ENCODE results near the gene CMIP.
"Not testable (repeated sequence)": the region's sequence is repeated elsewhere in the genome, so short reads cannot be mapped to it uniquely, and the experiment has no call there.

Gene CMIP

DNA sequence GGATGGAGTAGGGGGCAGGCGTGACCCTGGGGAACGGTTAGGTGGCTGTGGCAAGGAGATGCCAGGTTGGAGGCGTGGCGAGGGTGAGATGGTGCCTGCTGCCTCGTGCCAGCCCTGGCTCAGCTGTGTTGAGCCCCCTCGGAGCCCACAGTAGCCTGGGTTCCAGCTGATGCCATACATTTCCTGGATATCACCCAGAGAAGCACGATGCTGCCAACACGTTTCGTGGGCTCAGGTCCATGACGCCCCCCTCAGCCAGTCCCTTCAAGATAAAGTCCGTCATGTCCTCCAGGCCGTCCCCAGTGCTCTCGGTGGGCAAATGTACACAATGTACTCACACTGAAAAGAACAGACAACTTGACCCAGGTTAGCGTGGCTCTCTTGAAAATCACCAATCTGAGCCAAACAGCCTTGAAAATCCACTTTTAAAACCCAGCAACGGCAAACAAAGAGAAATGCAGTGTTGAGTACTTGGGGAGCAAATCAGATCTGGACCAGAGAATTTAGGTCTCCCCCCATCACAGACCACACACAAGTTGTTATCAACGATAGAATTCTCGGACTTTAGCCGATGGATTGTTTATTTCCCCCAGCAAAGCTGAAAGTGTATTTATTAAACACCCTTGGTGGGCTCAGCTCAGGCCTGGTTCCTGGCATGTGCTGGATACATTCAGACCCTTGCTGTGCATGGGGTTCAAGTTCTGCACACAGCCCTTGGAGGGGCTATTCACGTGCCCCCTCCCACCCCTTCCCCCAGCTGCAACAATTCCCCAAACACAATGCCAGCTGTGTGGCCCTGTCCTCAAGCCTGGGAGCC lies 231.7 kb downstream of the CMIP start:
- DNase-seq (ENCODE audit: low read depth in 1 of 2, low spot score in 1 of 2), result no peak

DNA sequence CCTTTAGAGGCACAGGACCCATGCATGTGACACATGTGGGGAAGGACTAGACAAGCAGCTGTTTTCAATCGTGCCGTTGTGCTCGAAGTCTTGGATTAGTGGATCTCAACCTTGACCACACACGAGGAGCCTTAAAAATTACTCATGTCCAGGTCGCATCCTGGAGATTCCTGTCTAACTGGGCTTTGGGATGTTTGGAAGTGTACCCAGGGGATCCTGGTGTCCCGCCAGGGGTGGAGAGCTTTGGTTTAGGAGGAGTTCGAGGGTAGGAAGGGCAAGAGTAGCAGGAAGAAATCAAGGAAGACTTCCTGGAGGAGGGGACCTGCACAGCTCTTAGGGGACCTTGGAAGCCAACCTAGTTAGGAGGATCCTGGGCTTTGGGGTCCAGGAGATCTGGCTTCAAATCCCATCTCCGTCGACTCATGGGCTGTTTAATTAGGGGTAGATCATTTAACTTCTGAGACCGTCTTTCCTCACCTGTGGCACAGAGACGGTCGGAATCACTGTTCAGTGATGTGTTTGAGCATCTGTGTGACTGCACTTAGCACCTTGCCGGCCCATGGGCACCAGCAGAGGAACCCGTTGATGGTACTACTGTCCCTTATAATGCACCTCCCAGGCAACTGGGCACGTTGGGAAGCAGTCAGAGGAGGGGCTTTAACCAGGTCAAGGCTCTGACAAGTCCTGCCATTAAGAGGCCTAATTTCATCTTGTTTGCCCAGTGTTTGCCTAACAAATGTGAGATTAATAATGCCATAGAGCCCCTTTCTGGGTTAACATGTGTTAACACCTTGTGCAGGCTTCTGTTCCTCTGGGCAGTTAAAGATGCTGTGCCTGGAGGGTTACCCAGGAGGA lies 232.5 kb downstream of the CMIP start:
- no peak for DNase-seq (ENCODE audit: low read depth in 1 of 2, low spot score in 1 of 2)

DNA sequence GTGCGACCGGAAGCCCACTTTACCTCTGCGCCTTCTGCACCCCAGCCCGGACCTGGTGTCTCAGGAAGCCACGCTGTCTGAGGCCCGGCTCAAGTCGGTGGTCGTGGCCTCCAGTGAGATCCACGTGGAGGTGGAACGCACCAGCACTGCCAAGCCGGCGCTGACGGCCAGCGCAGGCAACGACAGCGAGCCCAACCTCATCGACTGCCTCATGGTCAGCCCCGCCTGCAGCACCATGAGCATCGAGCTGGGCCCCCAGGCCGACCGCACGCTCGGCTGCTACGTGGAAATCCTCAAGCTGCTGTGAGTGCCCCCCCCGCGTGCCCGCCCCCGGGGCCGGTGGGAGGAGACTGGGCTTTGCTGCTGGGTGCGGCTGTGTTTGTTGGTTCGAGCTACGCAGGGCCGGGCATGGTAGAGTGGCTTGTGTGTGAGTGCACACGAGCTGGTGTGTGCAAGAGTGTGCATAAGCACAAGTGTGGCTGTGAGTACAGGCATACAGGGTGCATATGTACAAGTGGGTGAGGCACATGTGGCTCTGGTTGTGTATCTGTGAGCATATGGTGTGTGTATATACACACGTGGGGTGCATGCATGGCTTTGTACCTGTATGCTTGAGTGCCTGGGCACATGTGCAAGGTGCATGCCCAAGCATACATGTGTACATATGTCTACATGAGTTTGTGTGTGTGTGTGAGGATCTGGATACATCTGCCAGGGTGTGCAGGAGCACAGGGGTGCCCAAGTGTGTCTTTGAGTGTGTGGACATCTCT lies 233.9 kb downstream of the CMIP start:
- DNase-seq (ENCODE audit: low read depth in 1 of 2, low spot score in 1 of 2), result no peak

DNA sequence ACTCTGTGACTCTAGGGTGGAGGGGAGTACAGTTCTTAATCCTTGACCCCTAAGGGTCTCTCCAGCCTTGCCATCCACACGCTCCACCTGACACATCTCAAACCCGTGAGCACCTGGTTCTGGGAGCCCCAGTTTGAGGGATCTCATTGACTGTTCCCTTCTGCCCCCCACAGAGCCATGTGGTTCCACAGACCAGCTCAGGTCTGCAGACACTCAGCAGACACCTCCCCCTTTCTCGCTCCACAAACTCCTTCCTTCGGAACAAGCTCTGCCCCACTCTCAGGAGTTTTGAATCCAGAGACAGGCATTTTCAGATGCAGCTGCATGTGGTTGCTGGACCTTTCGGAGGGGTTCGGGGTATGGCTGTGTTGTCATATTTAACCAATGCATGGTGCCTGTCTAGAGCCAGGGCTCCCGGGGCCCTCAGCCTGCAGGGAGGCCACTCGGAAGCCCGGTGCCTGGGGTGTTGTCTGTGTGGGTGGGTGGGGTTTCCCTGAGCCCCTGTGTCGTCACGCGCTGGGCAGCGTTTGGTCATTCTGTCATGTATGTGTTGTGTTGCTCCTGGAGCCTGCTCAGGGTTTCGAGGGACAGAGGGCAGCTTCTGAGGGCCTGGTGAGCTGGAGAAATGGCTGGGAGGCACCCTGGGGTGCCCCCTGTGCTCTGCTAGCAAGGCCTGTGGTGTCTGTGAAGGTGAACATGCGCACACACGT lies 235.3 kb downstream of the CMIP start:
- DNase-seq (ENCODE audit: low read depth in 1 of 2, low spot score in 1 of 2), result no peak

DNA sequence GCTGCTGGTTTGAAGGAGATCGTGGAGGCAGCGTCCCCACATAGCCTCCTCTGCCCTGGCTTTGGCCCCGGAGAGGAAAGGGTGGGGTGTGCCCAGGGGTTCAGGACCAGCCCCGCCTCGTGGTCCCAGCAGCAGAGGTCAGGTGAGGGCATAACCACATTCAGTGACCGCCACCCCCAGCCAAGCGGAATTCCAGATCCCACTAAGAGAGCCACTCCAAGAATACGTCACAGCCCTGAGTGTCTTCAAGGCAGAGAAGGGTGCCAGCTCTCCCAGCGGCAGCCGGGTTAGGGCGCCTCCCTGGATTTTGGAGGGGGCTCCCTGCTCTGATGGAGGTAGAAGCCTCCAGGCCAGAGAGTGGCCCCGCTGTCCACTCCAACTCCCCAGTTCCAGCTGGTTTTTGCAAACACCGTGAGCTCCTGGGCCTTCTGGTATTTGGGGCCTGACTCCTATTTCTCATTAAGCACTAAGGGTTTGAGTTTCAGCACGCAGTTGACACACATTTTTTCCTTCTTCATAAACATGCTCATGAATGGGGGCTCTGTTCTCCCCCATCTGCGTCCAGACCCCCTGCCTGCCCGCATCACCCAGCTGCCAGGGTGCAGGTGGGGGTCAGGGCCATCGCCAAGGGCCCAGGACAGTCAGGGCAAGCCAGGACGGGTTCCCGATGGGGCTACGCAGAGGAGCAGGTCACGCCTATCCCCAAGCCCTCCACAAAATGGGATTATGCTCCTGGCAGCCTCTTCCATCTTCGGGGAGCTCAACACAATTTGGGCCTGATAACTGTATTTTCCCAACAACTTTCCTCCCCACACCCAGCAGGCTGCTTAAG lies 236.1 kb downstream of the CMIP start:
- no peak for DNase-seq (ENCODE audit: low read depth in 1 of 2, low spot score in 1 of 2)

DNA sequence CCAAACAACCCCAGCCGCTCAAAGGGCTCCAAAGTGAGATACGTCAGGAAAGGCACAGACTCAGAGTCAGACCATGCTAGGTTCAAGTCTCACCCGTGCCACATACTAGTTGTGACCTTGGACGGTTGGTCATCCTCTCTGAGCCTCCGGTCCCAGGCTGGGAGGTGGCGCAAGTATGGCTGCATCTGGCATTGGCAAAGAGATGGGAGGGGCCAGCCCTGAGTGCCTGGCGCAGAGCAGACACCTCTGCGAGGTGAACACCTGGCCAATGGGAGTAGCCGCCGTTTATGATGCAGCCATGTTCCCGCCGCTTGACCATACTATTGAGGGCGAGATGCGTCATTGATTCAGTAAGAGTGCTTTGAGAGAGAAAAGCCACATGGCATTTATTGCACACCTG lies 236.7 kb downstream of the CMIP start:
- no peak for DNase-seq (ENCODE audit: low read depth in 1 of 2, low spot score in 1 of 2)

DNA sequence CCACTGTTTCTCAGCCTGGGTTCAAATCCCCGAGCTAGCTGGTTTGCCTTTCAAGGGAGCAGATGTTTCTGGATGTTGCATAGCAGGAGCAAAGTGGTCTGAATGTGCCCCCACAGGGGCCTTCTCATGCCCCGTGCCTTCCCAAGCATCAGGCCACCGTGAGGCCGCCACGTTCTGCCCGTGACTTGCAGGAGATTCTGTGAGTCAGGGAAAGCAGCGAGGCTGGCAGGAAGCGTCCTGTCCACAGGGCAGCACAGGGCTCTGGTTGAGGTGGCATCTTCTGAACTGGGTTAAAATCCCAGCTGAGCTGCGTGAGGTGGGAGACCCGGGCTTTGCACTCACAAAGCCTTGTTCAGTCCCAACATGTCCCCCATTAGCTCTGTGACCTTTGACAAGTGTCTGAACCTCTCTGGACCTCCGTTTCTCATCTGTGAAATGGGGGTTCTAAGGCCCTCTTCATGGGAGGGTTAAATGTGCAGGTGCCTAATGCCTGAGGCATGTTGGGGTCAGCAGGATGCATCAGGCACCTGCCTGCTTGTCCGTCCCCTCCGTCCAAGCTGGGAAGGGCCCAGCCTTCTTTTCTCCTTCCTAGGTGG lies 239.7 kb downstream of the CMIP start:
- no peak for DNase-seq (ENCODE audit: low read depth in 1 of 2, low spot score in 1 of 2)

DNA sequence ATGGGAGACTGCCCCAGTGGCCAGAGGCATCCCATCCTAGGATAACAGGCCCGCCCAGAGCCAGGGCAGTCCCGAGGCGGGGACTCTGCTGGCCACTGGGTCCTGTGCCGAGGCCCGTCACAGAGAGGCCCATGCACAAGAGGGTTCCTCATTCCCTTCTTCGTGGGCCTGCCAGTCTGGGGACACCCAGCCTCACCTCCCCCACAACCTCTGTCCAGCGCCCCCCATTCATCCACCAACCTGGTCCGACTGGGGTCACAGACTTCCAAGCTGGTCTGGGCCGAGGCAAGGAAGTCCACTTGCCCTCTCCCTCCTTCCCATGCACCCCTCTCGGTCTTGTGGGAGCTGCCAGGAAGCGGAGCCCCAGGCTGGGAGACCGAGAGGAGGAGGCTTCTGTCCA lies 240.3 kb downstream of the CMIP start:
- no peak for DNase-seq (ENCODE audit: low read depth in 1 of 2, low spot score in 1 of 2)

DNA sequence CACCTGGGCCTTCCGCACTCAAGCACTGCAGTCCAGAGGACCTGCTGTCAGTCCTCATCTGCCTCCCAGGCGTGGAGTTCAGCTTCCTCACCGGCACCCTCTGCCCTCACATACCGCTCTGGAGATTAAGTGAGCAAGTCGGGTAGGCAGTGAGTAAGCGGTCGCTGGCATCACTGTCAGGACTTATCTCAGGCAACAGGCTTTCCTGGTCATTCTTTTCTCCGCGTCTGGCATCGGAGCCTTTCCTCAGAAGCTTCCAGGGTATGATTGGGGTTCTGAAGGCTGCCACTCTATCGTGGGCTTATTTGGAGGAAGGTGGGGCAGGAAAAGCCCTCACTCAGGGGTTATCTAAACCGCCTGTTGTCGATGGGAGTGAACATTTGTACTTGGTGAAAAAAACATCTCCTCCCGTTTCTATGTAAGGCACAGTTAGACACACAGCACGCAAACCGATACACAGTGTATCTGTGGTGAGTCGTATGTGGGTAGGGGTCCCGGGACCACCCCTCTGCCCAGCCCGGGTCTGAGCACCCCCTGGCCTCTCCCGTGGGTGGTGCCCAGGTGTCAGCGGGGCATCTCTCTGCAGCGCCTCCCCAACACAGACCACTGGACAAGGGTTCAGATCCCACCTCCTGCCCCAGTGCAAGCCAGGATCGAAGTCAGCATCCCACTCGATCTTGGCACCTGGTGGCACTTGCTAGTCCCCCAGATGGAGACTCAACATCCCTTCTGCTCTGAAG lies 242.0 kb downstream of the CMIP start:
- no peak for DNase-seq (ENCODE audit: low read depth in 1 of 2, low spot score in 1 of 2)

DNA sequence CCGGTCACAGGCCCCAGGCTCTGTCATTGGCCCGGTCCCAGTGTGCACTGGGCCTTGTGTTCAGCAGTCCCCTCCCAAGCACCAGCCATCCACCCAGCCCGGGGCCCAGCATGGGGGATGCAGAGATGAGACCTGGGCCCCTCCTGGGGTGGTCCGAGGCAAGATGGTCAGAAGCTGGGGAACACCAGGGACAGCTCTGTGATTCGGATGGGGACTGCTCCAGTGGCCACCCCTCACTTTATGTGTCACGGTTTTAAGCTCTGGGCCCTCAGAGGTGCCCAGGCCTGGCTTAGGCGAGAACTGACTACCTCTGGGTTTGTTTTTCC lies 242.5 kb downstream of the CMIP start:
- no peak for DNase-seq (ENCODE audit: low read depth in 1 of 2, low spot score in 1 of 2)

DNA sequence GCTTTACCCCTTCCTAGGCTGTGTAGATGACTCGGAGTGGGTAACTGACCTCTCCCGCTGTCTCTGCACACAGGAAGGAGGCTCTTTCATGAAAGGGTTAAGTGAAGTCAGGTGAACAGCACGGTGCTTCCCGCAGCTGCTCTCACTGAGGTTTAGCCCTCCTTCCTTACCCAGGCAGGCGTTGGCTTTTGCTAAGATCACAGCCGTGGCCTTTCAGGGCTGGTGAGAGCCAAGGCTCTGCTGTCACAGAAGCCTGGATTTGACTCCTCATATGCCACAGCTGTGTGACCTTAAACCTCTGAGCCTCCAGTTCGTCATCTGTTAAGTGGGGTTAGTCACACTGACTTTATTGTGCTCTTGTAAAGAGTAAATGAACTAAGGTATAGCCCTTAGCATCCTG lies 243.6 kb downstream of the CMIP start:
- no peak for DNase-seq (ENCODE audit: low read depth in 1 of 2, low spot score in 1 of 2)

DNA sequence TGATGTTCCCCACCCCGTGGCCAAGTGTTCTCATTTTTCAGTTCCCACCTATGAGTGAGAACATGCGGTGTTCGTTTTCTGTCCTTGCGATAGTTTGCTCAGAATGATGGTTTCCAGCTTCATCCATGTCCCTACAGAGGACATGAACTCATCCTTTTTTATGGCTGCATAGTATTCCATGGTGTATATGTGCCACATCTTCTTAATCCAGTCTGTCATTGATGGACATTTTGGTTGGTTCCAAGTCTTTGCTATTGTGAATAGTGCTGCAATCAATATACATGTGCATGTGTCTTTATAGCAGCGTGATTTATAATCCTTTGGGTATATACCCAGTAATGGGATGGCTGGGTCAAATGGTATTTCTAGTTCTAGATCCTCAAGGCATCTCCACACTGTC lies 244.2 kb downstream of the CMIP start:
- not testable (repeated sequence) for DNase-seq (ENCODE audit: low read depth in 1 of 2, low spot score in 1 of 2)

DNA sequence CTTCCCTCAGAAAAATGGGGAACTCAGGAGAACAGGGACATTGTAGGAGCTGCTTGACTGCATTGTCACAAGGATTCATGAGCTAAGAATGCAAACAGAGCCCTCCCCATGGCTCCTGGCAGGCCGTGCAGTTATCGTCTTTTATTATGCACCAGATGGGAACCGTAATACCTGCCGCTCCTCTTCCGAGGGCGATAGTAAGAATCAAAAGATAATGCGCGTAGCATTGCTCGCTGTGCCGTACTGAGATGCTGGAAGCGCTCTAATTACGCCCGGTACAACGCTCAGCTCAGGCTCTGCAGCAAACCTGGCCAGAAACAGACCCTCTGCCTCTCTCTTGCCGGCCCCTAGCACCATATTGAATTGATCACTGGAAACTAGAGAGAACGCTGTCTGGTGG lies 247.4 kb downstream of the CMIP start:
- no peak for DNase-seq (ENCODE audit: low read depth in 1 of 2, low spot score in 1 of 2)

DNA sequence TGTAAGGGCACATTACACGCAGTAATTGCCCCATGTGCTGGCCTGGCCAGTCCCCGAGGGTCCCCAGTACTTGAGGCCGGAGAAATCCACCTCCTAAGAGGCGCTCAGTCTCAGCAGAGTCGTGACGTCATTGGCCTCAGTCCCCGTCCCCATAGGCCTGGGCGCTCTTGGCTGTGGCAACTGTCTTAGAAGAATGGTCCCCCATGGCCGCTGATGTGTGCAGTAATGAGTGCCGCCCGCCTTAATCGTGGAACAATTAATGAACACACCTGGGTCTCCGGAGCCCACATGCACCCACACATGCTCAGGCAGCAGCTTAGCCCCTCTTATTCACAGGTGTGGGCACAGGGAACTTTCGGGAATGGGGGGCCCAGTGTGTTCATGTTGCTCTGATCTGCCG lies 248.0 kb downstream of the CMIP start:
- no peak for DNase-seq (ENCODE audit: low read depth in 1 of 2, low spot score in 1 of 2)

DNA sequence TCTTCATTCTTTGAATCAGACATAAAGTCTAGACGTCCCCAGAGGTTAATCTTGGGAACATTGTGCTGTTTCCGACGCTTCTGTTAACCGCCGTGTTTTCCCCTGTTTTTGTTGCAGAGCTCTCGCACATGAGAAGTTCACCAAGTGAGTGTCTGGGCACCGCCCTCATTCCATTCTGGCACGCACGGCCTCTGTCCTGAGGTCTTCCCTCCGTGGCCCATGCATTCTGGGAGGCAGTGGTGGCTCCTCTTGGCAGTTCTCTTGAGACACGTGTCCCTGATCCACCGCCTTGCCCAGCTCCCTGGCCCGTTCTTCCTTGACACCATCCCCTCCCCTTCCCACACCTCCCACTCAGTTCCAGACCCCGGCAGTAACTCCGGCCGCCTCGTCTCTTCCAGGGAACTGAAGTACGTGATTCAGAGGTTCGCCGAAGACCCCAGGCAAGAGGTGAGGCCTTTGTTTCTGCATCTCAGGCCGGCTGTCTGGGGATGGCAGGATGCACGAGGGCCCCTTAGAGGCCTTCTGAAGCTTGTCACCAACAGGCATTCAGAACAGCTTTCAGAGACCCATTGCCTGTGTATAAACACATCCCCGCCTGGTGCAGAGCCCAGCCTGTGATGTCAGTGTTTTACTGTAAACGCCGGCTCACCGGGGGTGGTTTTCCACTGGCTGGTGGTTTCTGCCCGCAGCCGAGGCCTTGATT lies 248.6 kb downstream of the CMIP start:
- no peak for DNase-seq (ENCODE audit: low read depth in 1 of 2, low spot score in 1 of 2)

DNA sequence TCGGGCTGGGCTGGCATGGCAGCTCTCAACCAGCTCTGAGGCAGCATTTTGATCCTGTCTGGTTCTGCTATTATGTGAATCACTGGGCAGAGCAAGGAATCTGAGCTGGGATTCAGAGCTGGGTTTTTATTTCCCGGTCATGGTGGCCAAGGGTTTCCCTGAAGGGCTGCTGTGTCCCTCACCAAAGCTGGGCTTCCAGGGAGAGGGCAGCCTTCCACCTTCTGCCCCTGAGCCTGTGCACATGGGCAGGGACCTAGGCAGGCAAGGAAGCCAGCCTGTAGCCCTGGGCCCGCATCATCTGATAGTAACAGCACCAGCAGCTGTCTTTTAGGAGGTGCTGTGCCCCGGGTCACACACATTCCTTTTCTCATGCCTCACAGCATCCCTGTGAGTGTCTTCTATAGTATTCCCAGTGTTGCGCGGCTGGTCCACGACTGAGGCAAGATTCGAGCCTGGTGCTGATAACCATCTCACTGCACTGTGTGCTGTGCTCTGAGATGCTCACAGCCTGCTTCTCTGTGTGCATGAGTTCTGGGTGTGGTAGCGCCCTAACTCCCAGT lies 249.2 kb downstream of the CMIP start:
- no peak for DNase-seq (ENCODE audit: low read depth in 1 of 2, low spot score in 1 of 2)

DNA sequence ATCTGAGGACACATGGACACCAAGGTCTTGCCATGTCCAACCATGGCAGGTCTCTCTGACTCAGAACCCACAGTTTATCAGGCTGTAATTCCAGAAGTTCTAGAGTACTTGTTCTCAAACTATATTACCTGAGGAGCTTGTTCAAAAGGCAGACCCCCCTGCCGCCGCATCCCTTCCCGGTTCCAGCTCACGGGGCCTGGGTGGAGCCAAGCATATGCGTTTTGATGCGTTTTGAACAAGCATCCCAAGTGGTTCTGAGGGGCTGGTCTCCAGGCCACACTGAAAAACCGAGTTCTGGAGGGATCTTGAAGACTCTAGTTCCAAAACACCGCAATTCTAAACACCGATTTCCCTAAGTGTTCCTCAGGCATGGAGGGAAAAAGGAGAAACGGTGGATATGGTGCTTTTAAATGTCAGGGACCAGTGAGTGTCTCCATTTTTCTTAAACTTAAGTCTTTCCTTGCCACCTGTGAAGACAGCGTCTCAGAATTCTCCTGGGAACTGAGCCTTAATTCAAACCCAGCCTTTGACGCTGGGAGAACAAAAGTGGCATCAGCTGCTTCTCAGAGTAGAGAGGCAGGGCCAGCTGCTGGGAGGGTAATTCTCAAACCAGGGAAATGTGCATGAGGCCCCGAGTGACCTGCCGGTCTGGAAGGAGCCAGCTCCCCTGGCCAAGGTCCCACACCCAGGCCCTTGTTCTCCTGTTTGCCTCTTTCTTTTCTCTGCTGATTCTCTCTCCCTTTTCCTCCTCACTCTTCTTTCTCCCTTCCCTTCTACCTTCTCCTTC lies 250.1 kb downstream of the CMIP start:
- no peak for DNase-seq (ENCODE audit: low read depth in 1 of 2, low spot score in 1 of 2)

Measured in activated T-helper 1 cell treated with anti-CD3 and anti-CD28 coated beads, Interleukin-2, amount 50 U/mL, for 16 hours (primary cell).